DOHH2 (cell line): ENCODE data around the gene BEST2.

Source experiments
- EZH2phosphoT487 ChIP-seq: fragments of 200-600 bp; sonication (generic); IDR thresholded peaks from 2 replicates; pipeline ENCODE4 v1.6.1; 2017; ENCODE audit warnings: borderline replicate concordance, mild to moderate bottlenecking, antibody characterized with exemption, low read length, moderate library complexity, mixed read lengths
- TF ChIP-seq, protein P1 (sequence below): fragments of 200-600 bp; sonication (generic); IDR thresholded peaks from one replicate; pipeline ENCODE4 v1.5.1; 2014; ENCODE audit warnings: antibody characterized with exemption, mild to moderate bottlenecking, low read depth, low read length; ENCODE audit not compliant: poor library complexity, severe bottlenecking

DNA sequence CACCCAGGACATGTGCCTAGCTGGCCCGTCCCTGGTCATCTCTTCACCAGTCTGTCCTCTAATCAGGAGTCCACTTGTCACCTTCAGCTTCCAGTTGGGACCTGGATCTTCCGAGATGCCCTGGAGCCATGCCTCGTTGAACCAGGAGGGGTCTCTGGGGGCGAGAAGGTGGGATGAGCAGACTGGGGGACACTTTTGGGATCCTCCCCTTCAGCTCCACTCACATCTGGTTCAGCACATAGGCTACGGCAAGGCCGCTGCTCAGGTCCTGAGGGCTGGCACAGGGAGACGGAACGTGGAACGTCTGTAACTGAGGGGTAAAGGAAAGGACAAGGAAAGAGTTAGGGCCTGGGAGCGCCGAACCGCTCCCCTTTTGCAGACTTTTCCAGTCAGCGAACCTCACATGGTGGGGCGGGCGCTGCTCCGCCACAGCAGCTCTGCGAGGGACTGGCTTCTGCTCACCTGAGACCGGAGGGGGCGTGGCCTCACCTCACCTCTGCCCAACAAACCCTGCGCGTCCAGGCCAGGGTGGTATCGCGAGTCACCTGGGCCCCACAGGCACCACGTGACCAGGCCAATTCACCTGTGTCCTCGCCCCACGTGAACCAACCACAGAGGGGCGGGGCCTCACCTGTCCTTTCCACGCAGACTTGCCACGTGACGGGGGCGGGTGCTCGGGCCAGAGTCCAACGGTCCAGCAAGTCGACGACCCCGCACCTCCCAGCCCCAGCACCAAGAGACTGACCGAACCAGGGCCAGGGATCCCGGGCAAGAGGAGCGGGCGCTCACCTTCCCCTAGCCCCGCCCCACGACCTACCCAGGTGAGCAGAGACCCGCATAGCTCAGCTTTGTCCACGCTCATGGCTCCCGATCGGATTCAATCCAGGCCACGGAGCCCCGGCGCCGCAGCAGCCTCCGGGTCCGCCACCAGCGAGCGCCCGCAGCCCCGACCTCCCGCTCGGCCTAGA lies 23.3 kb downstream of the BEST2 start, which contains the start of gene HOOK2:
- TF ChIP-seq, protein P1, sequence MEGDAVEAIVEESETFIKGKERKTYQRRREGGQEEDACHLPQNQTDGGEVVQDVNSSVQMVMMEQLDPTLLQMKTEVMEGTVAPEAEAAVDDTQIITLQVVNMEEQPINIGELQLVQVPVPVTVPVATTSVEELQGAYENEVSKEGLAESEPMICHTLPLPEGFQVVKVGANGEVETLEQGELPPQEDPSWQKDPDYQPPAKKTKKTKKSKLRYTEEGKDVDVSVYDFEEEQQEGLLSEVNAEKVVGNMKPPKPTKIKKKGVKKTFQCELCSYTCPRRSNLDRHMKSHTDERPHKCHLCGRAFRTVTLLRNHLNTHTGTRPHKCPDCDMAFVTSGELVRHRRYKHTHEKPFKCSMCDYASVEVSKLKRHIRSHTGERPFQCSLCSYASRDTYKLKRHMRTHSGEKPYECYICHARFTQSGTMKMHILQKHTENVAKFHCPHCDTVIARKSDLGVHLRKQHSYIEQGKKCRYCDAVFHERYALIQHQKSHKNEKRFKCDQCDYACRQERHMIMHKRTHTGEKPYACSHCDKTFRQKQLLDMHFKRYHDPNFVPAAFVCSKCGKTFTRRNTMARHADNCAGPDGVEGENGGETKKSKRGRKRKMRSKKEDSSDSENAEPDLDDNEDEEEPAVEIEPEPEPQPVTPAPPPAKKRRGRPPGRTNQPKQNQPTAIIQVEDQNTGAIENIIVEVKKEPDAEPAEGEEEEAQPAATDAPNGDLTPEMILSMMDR = no peak
- TF ChIP-seq EZH2phosphoT487 = no peak
